GM19468 (cell line): ENCODE results near the gene SCAF8.
A peak's percentile ranks its signal among the peaks of the same experiment; 100 is the strongest.
"Not testable (repeated sequence)": the region's sequence is repeated elsewhere in the genome, so short reads cannot be mapped to it uniquely, and the experiment has no call there.

ENCODE experiments used
- ATAC-seq: cut with Tn5 transposase; IDR thresholded peaks from one replicate; pipeline ENCODE4 v1.9.1; 2021; ENCODE audit warnings: mild to moderate bottlenecking, moderate library complexity, moderate number of reproducible peaks; ENCODE audit not compliant: unreplicated experiment; ENCODE audit errors: extremely low read depth

SCAF8 gene

DNA sequence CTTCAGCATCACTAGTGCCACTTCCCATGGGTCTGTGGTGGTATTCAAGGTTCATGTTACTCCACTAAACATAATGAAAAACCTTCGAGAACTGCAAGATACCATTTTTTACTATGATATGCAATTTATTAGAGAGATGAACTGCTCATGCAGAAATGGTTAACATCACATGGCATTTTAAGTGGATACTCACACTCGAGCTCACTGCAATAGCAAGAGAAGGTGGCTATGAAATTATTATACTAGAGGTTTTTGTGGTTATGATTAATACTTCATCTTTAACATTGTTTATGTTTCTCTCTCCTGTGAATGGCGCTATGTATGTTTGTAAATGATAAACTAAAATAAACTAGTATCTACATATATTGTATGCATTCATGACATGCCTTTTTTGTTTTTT is 35.1 kb downstream of the SCAF8 start:
- no peak for ATAC-seq

DNA sequence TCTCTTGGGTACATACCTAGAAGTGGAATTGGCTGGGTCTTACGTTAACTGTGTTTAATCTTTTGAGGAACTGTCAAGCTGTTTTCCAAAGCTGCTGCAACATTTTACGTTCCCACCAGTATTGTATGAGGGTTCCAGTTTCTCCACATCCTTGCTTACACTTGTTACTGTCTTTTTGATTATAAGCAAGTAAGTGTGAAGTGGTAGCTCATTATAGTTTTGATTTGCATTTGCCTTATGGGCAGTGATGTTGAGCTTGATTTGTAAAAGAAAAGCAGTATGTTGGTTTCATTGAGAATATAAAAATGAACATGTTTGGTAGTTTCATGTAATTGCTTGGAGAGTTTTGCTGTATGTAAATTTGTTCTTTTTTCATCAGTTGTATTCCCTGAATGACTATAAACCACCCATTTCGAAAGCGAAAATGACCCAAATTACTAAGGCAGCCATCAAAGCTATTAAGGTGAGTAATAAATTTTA is 40.4 kb downstream of the SCAF8 start:
- ATAC-seq: peak; percentile 90

DNA sequence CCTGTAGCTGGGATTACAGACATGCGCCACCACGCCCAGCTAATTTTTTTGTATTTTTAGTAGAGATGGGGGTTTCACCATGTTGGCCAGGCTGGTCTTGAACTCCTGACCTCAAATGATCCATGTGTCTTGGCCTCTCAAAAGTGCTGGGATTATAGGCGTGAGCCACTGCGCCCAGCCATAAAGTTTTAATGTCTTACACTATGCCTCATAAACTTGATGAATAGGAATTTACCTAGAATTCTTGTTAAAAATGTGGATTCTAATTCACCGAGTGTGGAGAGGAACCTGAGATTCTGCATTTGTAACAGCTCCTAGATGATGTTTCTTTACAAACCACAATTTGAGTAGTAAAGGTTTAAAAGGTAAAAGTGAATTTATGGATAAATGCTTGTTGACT is 45.9 kb downstream of the SCAF8 start:
- not testable (repeated sequence) for ATAC-seq

DNA sequence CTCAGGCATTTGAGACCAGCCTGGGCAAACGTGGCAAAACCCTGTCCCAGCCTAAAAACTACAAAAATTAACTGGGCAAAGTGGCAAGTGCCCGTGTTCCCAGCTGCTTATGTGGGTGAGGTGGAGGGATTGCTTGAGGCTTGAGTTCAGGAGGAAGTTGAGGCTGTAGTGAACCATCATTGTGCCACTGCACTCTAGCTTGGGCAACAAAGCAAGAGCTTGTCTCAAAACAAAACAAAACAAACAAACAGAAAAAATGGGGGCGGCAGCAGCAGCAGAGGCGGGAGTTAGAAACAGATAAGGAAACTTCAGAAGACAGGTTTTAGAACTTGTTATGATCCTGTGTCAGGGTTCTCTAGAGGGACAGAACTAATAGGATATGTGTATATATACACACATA is 49.0 kb downstream of the SCAF8 start:
- ATAC-seq: no peak

DNA sequence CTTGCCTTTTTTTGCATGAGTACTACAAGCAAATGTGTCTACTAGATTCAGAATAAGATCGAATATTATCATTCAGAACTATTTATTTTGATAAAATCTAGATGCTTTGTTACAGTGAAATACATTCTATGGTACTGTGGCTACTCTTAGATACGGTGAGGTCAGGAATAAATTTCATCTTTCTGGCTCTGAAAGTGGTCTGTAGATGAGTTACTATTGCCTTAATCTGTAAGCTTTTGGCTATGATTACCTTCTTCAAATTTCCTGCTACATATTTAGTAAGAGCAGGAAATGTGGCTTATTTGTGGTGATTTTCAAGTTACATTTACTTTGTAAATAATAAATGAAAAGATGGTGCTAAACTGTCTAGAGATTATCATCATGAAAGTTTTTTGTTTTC is 50.0 kb downstream of the SCAF8 start:
- no peak for ATAC-seq

DNA sequence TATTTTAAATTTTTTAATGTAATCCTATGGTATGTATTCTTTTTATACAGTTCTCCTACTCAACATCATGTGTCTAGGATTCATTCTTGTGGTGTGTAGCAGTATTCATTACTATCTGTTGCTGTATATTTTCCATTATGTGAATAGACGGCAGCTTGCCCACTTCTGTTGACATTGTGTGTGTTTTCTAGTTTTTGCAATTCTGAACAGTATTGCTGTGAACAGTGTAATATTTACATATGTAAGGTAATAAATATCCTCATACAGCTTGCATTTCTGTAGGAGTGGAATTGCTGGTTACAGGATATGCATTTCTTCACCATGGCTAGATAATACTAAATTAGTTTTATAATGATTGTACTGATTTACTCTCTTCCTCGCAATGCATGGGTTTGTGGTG is 51.9 kb downstream of the SCAF8 start:
- ATAC-seq: no peak

DNA sequence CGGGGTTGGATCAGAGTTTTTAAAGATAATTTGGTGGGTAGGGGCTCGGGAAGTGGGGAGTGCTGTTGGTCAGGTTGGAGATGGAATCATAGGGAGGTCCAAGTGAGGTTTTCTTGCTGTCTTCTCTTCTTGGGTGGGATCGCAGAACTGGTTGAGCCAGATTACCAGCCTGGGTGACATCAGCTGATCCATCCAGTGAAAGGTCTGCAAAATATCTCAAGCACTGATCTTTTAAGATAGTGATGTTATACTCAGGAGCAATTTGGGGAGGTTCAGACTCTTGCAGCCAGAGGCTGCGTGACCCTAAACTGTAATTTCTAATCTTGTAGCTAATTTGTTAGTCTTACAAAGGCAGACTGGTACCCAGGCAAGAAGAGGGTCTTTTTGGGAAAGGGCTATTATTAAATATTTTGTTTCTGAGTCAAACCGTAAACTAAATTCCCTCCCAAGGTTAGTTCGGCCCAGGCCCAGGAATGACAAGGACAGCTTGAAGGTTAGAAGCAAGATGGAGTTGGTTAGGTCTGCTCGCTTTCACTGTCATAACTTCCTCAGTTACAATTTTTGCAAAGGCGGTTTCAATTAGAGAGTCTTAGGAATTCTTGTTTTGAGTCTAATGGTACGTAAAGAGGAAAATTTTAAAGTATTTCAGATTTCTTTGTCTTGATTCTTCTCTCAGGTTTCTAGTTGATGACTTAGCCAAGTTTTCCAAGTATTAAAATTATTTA is 53.1 kb downstream of the SCAF8 start:
- ATAC-seq: no peak

DNA sequence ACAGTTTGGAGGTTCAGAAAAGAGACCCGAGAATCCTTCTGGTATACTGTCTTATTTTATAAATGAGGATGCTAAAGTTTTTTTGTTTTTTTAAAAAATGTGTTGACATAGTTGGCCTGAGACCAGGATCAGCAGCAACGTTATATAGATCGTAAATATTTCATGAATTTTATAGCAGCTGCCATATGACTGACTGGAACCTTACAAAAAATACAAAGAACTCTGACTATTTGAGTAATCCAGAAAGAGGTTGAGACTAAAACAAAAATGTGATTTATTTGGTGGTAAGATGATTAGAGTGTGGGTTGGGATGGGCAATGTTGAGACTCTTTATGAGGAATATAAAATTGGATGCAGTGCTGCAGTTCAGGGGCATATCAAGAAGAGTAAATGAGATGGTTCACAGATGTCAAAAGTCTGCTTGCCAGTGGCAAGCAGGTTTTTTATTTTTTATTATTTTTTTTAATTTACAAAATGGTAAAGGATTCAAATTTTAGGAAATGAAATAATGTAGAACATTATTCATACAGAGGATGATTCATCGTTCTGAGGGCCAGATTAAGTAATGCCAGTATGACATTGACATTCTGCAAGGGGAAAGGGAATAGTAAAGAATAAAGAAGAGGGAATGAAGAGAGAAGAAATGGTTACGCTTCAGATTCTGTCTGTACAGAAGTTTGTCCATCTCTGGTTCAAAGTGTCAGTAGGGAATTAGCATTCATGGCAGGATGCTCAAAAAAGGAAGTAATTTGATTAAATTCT is 58.5 kb downstream of the SCAF8 start:
- ATAC-seq: no peak

DNA sequence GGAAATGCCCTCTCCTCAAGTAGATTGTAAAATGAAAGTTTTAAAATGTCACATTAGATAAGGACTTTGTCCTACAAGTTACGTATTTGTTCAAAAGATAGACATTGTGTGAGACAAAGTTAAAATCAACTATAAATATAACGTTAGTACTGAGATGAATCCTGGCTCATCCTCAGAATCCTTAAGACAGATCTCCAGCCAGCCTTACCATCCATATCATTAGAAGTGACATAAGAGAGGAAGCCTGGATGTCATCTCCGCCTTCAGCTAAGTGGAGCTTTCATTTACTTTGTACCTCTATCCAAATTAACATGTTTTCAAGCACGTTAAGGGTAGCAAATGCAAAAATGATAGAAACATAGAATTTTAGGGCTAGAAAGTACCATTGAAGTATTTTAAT is 59.1 kb downstream of the SCAF8 start:
- ATAC-seq: no peak

DNA sequence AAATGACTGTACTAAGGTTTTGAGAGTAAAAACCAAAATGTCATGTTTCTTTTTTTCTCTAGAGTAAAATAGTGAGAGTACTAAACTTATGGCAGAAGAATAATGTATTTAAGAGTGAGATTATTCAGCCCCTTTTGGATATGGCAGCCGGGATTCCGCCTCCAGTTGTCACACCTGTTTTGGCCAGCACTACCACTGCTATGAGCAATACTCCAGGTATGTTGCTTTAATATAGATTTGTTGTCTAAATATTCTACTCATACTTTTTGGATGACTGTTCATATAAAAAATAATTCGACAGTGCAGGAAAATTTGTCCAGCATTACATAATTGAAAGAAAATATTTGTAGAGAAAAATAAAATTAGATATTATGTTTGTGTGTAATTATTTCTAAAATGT is 59.5 kb downstream of the SCAF8 start:
- ATAC-seq: no peak

DNA sequence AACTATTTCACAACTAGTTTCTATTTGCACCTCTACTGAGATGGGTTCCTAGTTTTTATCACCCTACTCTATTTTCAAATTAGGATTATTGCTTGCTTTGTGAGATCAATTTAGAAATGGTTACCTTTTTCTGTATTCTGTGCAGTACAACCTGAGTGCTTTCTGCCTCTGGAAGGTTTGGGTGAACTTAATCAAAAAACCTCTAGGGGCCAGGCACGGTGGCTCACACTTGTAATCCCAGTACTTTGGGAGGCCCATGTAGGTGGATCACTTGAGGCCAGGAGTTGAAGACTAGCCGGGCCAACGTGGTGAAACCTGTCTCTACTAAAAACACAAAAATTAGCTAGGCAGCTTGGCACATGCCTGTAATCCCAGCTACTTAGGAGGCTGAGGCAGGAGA is 63.3 kb downstream of the SCAF8 start:
- ATAC-seq: no peak

DNA sequence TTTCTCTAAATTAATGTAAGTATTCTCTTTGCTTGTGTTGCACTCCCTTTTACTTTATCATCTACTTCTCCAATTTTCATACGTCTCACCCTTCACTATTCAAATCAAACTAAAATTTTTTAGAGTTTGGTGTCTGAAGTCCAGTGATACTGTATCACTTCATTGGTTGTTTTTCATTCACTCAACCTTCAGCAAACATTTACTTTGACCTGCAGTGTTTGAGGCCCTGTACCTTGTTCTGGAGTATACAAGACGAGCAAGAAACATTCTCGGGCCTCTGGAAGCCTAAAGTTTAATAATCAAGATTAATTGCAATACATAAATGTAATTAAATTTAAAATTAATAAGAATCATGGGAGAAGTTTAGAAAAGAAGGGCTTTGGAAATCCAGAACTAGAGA is 64.6 kb downstream of the SCAF8 start:
- no peak for ATAC-seq

DNA sequence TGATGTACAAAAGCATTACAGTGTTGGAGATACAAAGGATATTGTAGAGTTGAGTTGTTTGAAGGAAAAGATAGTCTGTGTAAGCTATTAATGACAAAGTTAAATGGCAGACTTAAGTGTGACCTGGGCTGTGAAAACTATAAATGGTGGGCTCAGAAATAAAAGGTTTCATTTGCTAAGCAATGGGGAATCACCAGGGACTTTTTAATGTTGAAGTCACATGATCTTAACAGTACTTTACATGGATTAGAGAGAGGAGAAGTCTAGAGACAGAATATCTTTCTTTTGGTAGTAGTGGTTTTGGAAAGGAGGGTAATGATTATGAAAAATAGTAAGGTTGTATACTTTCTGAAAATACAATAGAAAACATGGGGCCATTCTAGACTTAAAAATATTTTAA is 67.1 kb downstream of the SCAF8 start:
- no peak for ATAC-seq

DNA sequence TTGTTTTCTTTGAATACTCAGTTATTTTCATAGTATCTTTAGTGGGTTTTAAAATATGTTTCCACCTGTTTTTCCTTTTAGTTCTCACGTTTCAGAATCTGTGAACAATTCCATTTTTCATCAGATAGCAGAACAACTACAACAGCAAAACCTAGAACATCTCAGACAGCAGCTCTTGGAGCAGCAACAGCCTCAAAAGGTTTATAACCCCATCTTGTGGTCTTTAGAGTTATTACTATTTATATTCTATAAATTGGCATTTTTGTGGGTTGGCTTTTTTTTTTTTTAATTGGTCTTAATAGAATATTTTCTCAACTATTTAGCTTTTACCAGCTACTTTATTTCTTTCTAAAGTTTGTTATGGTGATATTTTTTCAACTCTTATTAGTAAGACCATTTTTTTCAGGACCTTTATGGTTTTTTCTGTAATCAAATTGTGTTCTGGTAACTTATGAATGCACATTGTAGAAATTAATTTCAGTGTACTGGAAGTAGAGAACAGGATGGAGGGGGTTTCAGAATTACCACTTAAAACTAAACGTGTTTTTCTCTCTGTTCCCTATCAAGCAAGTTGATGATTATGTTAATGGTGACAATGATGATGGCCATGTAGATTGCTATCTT is 72.2 kb downstream of the SCAF8 start:
- ATAC-seq: no peak

DNA sequence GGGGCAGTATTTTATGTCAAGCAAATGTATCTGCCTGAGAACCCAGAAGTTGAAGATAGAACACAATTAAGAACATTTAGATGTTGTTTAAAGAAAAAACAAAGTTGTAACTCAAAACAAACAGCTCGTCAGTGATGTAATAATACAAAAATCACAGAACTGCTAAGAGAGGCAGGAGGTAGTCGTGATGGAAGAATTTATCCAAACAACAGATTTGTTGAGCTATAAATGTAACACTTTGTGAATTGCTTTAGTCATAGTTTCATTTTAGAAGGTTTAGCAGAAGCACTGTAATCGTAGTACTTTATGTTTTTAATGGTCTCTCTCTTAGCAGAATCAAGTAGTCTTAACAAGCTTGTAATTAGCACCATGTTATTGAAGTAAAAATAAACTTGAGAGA is 73.6 kb downstream of the SCAF8 start:
- ATAC-seq: no peak

DNA sequence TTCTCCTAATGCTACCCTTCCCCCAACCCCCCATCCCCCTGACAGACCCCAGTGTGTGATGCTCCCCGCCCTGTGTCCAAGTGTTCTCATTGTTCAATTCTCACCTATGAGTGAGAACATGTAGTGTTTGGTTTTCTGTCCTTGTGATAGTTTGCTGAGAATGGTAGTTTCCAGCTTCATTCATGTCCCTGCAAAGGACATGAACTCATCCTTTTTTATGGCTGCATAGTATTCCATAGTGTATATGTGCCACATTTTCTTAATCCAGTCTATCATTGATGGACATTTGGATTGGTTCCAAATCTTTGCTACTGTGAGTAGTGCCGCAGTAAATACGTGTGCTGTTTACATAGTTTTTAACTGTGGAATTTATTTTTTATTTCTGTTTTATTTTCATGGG is 78.4 kb downstream of the SCAF8 start:
- ATAC-seq: not testable (repeated sequence)

DNA sequence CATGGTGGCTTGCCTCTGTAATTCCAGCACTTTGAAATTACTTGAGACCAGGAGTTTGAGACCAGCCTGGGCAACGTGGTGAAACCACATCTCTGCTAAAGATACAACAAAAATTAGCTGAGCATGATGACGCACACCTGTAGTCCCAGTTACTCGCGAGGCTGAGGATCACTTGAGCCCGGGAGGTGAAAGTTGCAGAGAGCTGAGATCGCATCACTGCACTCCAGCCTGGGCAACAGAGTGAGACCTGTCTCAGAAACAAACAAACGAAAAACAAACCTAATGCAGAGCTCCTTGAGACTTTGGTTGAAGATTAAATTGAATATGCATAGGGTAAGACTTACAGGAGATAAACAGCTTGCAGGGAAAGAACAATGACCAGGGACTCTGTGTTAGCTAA is 80.8 kb downstream of the SCAF8 start:
- ATAC-seq: peak; percentile 84

DNA sequence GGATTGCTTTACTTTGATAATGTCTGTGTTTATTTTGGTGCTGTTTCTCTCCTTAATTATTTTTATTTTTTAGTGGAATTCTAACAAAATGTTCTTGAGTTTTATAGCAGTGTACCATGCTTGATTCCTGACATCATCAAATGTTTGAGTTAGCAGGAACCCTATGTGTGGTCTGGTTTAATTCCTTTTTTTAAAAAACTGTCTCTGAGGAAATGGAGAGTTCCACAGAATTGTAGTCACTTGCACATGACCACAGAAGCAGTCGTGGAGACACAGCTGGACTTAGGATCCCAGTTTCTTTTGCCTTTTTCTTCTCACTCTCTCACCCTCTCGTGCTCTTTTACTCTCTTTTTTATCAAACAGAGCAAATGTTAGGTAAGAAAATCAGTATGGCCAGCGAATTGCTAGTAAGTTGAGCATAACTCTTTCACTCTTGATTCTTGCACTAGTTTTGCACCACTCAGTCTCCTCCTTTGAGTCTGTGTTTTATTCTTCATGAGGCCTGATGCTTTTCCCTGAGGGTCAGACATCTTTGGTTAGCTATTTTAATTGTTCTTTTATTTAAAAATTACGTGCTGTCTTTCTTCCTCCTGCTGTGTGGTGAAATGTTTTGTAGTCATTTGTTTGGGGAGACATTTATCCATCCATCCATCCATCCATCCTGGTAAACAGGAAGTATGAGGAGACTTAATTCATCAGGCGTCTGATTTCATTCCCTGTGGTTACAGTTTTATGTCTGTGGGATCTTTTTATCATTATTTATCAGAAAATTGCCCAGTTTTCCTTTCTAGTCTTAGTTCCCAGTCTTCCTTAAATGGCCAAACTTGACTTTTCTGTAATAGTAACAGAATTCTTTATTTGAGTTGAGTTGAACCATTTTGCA is 83.0 kb downstream of the SCAF8 start:
- no peak for ATAC-seq

DNA sequence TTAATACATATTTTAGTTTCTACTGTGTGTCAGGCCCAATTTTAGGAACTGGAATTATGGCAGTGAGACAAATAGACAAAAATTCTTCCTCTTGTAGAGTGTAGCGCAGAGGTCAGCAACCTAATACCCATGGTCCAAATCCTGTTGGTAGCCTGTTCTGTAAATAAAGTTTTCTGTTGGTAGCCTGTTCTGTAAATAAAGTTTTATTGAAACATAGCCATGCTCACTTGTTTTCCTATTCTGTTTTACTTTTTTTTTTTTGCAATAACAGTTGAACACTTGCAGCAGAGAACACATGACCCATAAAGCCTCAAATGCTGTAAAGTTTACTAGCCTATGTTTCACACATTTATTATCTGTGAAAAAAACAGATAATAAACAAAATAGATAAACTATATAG is 87.9 kb downstream of the SCAF8 start:
- no peak for ATAC-seq

DNA sequence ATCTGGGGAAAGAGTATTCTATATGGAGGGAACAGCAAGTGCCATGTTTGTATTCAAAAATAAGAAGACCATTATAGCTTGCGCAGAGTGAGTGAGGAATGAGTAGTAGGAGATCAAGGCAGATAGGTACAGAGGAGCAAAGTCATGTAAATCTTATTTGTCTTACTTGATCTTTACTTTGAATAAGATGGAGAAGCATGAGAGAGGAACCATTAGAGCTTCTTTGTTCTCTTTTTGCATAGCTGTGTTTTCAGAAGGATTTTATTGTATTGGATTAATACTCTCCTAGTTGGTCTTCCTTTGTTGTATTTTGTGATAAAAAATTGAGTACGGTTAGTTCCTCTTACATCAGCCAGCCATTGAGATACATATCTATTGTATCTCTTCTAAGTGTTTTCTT is 88.4 kb downstream of the SCAF8 start:
- no peak for ATAC-seq
